ENCODE measurements around the gene SYMPK. TPM values are rescaled to one million over a fixed set of nuclear protein-coding genes. Genes with fewer than 3 reads are reported as not detected.

The SYMPK gene
- total and polyA plus RNA-seq, 2 donors from 2014 or later, result 61.5 to 77.4 TPM

DNA sequence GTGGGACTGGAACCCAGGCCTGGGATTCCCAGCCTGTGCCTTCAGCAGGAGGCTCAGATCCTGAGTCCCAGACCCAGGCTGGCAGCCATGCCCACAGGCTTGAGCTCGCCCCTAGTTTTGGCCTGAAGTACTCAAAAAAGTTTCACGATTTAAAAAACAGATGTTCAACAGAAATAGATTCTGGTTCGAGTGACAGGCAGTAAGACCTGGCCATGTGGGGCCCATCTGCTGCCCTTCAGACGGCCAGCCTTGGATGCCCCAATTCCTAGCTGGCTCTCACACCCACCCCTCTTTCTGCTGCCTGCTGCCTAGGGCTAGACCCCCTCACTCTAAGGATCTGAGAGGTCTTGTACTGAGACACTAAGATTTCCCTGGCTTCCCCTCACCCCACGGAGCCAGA, 77.8 kb downstream of the SYMPK start:
- Histone ChIP-seq H3K9ac (ENCODE audit: low read length in 3 of 3) (no peak overlapping the region), H3K27ac (ENCODE audit: low read depth in 2 of 2, low read length in 2 of 2) (no peak overlapping the region), H3K9me3 (ENCODE audit: control insufficient read depth in 2 of 3, insufficient read depth in 1 of 3, low read length in 3 of 3) (no peaks in the 10 kb centered on the region), H3K36me3 (ENCODE audit: control insufficient read depth in 2 of 3, insufficient read depth in 3 of 3, low read length in 3 of 3) (peaks cover 0 to 20% (median 10%) of the 10 kb centered on the region in 3 donors), H3K4me3 (ENCODE audit: low read length in 3 of 3) (no peak overlapping the region), H3K4me1 (ENCODE audit: control insufficient read depth in 2 of 3, insufficient read depth in 2 of 3, low read depth in 1 of 3, low read length in 3 of 3) (peaks cover 0 to 14% (median 0%) of the 10 kb centered on the region in 3 donors), H3K27me3 (ENCODE audit: control insufficient read depth, insufficient read depth, low read length) (no peaks in the 10 kb centered on the region)
- no peak for FAIRE-seq
- intact Hi-C loops (cut with DNase I), result no loop called here
- no peak for DNase-seq
- TF ChIP-seq, protein P1, sequence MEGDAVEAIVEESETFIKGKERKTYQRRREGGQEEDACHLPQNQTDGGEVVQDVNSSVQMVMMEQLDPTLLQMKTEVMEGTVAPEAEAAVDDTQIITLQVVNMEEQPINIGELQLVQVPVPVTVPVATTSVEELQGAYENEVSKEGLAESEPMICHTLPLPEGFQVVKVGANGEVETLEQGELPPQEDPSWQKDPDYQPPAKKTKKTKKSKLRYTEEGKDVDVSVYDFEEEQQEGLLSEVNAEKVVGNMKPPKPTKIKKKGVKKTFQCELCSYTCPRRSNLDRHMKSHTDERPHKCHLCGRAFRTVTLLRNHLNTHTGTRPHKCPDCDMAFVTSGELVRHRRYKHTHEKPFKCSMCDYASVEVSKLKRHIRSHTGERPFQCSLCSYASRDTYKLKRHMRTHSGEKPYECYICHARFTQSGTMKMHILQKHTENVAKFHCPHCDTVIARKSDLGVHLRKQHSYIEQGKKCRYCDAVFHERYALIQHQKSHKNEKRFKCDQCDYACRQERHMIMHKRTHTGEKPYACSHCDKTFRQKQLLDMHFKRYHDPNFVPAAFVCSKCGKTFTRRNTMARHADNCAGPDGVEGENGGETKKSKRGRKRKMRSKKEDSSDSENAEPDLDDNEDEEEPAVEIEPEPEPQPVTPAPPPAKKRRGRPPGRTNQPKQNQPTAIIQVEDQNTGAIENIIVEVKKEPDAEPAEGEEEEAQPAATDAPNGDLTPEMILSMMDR (IDR thresholded peaks at IDR 0.05; ENCODE audit: borderline replicate concordance, extremely low read depth, insufficient read depth), result no peak

DNA sequence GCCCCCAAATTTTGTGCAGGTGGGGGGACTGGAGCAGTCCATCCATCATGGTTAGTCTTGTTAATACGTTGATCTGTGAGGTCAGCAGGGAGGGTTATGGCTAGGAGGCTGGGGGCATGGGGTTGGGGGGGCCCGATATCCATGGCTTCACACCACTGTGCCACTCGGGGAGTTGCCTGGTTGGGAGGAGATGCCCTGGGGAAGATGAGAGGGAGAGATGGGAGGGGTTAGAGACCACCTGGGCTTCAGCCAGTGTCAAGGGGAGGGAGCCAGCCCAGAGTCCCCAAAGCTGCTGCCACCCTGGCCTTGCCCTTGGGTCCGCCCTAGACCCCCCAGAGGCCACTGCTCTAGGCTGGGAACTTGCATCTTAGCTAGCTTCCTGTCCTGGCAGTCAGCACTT, 78.9 kb downstream of the SYMPK start:
- peaks cover 0 to 16% (median 7%) of the 10 kb centered on the region in 3 donors for H3K36me3 ChIP-seq (ENCODE audit: control insufficient read depth in 2 of 3, insufficient read depth in 3 of 3, low read length in 3 of 3)
- H3K9ac ChIP-seq (ENCODE audit: low read length in 3 of 3), result no peak overlapping the region
- FAIRE-seq (no peak), DNase-seq (no peak)
- peaks cover 0 to 21% (median 0%) of the 10 kb centered on the region in 3 donors for H3K4me1 ChIP-seq (ENCODE audit: control insufficient read depth in 2 of 3, insufficient read depth in 2 of 3, low read depth in 1 of 3, low read length in 3 of 3)
- H3K4me3 ChIP-seq (ENCODE audit: low read length in 3 of 3), result no peak overlapping the region
- intact Hi-C loops (cut with DNase I), result no loop called here
- H3K27ac ChIP-seq (ENCODE audit: low read depth in 2 of 2, low read length in 2 of 2), result no peak overlapping the region
- H3K27me3 ChIP-seq (ENCODE audit: control insufficient read depth, insufficient read depth, low read length), result no peaks in the 10 kb centered on the region
- TF ChIP-seq, protein P1 (IDR thresholded peaks at IDR 0.05; ENCODE audit: borderline replicate concordance, extremely low read depth, insufficient read depth), result no peak
- no peaks in the 10 kb centered on the region for H3K9me3 ChIP-seq (ENCODE audit: control insufficient read depth in 2 of 3, insufficient read depth in 1 of 3, low read length in 3 of 3)

DNA sequence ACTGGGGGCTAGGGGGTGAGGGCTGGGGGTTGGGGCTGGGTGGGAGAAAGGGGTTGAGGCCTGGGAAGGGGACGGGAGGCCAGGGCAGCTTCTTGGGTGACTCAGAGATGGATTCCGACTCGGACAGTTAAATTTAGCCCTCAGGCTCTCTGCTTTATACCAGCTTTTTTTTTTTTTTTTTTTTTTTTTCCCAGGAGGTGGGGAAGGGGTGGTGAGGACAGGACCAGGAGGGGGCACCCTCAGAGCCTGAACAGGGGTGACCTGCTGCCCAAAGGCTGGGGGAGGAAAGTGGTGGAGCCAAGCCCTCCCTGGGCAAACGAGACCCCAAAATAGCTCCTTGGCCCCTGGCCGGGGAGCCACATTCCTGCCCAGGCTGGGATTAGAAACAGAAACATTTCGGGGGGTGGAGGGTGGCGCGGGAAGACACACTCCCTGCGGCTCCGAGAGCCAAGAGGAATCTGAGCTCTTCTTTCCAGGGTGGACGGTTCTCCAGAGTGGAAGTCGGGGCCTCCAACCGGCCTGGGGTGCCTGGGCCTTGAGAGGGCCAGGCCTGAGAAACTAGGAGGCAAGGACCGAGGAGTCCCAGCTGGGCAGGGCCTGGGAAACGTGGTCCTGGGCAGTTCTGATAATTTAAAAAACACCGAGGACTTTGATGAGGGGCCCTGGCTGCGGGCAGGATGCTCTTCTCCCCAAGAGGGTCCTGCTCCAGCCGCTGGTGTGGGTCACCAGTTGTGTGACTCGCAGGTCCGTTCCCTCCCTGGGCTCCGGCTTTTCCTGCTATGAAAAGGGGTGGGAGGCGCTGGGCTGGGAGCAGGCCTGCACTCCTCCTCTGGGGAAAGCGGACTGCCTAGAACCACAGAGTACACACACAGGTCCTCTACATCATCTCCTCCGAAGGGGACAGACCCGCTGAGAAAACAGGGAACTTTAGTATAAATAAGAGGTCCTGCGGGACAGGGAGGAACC, 79.8 kb downstream of the SYMPK start:
- Histone ChIP-seq H3K27ac (ENCODE audit: low read depth in 2 of 2, low read length in 2 of 2) (peak overlapping the region; percentile 51 to 52), H3K36me3 (ENCODE audit: control insufficient read depth in 2 of 3, insufficient read depth in 3 of 3, low read length in 3 of 3) (peaks cover 0 to 7% (median 4%) of the 10 kb centered on the region in 3 donors), H3K27me3 (ENCODE audit: control insufficient read depth, insufficient read depth, low read length) (no peaks in the 10 kb centered on the region), H3K9ac (ENCODE audit: low read length in 3 of 3) (peak overlapping the region in 1 of 3 donors; percentile 3), H3K9me3 (ENCODE audit: control insufficient read depth in 2 of 3, insufficient read depth in 1 of 3, low read length in 3 of 3) (no peaks in the 10 kb centered on the region), H3K4me1 (ENCODE audit: control insufficient read depth in 2 of 3, insufficient read depth in 2 of 3, low read depth in 1 of 3, low read length in 3 of 3) (peaks cover 0 to 24% (median 0%) of the 10 kb centered on the region in 3 donors), H3K4me3 (ENCODE audit: low read length in 3 of 3) (no peak overlapping the region)
- TF ChIP-seq, protein P1 (IDR thresholded peaks at IDR 0.05; ENCODE audit: borderline replicate concordance, extremely low read depth, insufficient read depth), result no peak
- peak in 2 of 5 donors; percentile 35 to 90 for DNase-seq
- FAIRE-seq, result no peak
- intact Hi-C loops (cut with DNase I), result no loop called here
